Body of pancreas (tissue), 4 donors: ENCODE measurements around the gene ATPAF1.

ENCODE experiments used
- CTCF ChIP-seq, 7 experiments: fragments of 450-650 bp in 4 of 7; fragments of 200-600 bp in 3 of 7; sonication (generic) in 3 of 7; IDR thresholded peaks; one replicate each; pipeline ENCODE4 v1.5.1; 2016 to 2019; ENCODE audit warnings: antibody characterized with exemption in 7 of 7
- POLR2A ChIP-seq, 3 donors: fragments of 450-650 bp; IDR thresholded peaks; one replicate each; pipeline ENCODE4 v1.6.1; 2016; ENCODE audit warnings: antibody characterized with exemption in 3 of 3, mild to moderate bottlenecking in 2 of 3

GRCh38 chr1:46611691-46612221 is 56.4 kb downstream of the ATPAF1 start:
- peak in 1 of 3 donors; percentile 22 for TF ChIP-seq POLR2A (IDR thresholded peaks at IDR 0.05)
- no peak for TF ChIP-seq CTCF (IDR thresholded peaks at IDR 0.05)
